Upper lobe of right lung (tissue), 1 donor: ENCODE data around the gene H2AZ1. TPM values are rescaled to one million over a fixed set of nuclear protein-coding genes. Genes with fewer than 3 reads are reported as not detected.

Source experiments
- ATAC-seq: fragments of 200-7000 bp; cut with Tn5 transposase; one replicate; pipeline ENCODE4 v1.9.1; 2020; ENCODE audit warnings: mild to moderate bottlenecking, moderate library complexity
- DNase-seq: peaks from one replicate; pipeline ENCODE4 v3.0.0-alpha.2; 2020
- H3K27ac ChIP-seq: fragments of 200-600 bp; one replicate; pipeline ENCODE4 v1.8.0; 2022
- H3K27me3 ChIP-seq: fragments of 200-600 bp; one replicate; pipeline ENCODE4 v1.8.0; 2022; ENCODE audit warnings: mild to moderate bottlenecking
- H3K36me3 ChIP-seq: fragments of 200-600 bp; one replicate; pipeline ENCODE4 v1.8.0; 2022
- H3K4me1 ChIP-seq: fragments of 200-600 bp; one replicate; pipeline ENCODE4 v1.8.0; 2022
- H3K4me3 ChIP-seq: fragments of 200-600 bp; one replicate; pipeline ENCODE4 v1.8.0; 2022; ENCODE audit warnings: mild to moderate bottlenecking
- H3K9me3 ChIP-seq: fragments of 200-600 bp; one replicate; pipeline ENCODE4 v1.8.0; 2022
- intact Hi-C: fragments of 100-400 bp; cut with DNase I; formaldehyde crosslinking; loops from one replicate; pipeline ENCODE4 v1.11.0; 2022
- total RNA-seq: library from RNA; stranded (reverse); fragmentation: NEBNext Ultra II Directional; extraction: Animal tissue kit (Norgen Biotek cat#: 25700); gene quantifications from one replicate; pipeline ENCODE4 v1.2.1, GENCODE V29; 2021
- TF ChIP-seq, protein P1 (sequence below): fragments of 200-600 bp; IDR thresholded peaks from one replicate; pipeline ENCODE4 v1.8.0; 2022; ENCODE audit warnings: antibody characterized with exemption
- donor health status: DM: no; HTN: yes; CAD: no; lungs with severe emphysema.

H2AZ1 gene
- total RNA-seq, 1 donor from 2014 or later, result 132 TPM

DNA sequence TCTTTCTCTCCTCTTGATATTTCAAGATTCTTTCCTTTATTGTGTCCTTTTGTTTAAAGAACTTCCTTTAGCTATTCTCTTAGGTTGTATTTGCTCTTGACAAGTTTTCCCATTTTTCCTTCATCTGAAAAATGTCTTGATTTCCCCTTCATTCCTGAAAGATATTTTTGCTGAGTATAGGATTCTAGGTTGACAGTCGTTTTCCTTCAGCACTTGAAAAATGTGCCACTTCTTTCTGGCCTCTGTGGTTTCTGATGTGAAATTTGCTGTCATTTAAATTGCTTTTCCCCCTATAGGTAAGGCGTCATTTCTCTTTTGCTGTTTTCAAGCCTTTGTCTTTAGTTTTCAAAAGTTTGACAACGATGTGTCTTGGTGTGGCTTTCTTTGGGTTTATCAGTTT is 32.5 kb downstream of the H2AZ1 start:
- intact Hi-C loops, result no loop called here
- H3K4me3 ChIP-seq, result no peak overlapping the region
- H3K4me1 ChIP-seq, result no peaks in the 10 kb centered on the region
- H3K27ac ChIP-seq, result no peak overlapping the region
- H3K9me3 ChIP-seq, result no peaks in the 10 kb centered on the region
- TF ChIP-seq, protein P1, sequence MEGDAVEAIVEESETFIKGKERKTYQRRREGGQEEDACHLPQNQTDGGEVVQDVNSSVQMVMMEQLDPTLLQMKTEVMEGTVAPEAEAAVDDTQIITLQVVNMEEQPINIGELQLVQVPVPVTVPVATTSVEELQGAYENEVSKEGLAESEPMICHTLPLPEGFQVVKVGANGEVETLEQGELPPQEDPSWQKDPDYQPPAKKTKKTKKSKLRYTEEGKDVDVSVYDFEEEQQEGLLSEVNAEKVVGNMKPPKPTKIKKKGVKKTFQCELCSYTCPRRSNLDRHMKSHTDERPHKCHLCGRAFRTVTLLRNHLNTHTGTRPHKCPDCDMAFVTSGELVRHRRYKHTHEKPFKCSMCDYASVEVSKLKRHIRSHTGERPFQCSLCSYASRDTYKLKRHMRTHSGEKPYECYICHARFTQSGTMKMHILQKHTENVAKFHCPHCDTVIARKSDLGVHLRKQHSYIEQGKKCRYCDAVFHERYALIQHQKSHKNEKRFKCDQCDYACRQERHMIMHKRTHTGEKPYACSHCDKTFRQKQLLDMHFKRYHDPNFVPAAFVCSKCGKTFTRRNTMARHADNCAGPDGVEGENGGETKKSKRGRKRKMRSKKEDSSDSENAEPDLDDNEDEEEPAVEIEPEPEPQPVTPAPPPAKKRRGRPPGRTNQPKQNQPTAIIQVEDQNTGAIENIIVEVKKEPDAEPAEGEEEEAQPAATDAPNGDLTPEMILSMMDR, result no peak
- DNase-seq (no peak), ATAC-seq (no peak)
- no peaks in the 10 kb centered on the region for H3K27me3 ChIP-seq
- peaks cover 46% of the 10 kb centered on the region for H3K36me3 ChIP-seq

DNA sequence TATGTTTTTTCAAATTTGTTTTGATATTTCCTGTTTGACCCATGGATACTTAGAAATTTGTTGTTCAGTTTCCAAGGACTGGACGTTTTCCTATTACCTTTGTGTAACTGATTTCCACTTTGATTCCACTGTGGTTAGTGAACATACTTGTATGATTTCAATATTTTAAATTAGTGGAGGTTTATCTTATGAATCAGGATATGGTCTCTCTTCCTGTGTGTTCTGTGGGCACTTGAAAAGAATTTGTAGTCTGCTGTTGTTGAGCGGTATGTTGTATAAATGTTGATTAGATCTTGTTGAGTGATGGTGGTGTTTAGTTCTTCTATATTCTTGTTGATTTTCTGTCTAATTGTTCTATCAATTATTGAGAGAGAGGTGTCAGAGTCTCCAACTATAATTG is 34.6 kb downstream of the H2AZ1 start:
- intact Hi-C loops, result no loop called here
- ATAC-seq (no peak), DNase-seq (no peak)
- no peaks in the 10 kb centered on the region for H3K4me1 ChIP-seq
- no peaks in the 10 kb centered on the region for H3K9me3 ChIP-seq
- TF ChIP-seq, protein P1, result no peak
- no peak overlapping the region for H3K4me3 ChIP-seq
- peaks cover 29% of the 10 kb centered on the region for H3K36me3 ChIP-seq
- no peak overlapping the region for H3K27ac ChIP-seq
- no peaks in the 10 kb centered on the region for H3K27me3 ChIP-seq

Other genes starting within 250 kb of the H2AZ1 start
- 8.9 TPM for gene DAPP1, start 133.4 kb downstream of the H2AZ1 start, total RNA-seq
- 43.5 TPM for gene LAMTOR3, start 55.8 kb downstream of the H2AZ1 start, total RNA-seq
- 61.7 TPM for gene DNAJB14, start 3.7 kb downstream of the H2AZ1 start, total RNA-seq
- gene DDIT4L, start 240.2 kb upstream of the H2AZ1 start, total RNA-seq, result 0.98 TPM